ENCODE measurements around the gene VEZF1.

VEZF1 gene

DNA sequence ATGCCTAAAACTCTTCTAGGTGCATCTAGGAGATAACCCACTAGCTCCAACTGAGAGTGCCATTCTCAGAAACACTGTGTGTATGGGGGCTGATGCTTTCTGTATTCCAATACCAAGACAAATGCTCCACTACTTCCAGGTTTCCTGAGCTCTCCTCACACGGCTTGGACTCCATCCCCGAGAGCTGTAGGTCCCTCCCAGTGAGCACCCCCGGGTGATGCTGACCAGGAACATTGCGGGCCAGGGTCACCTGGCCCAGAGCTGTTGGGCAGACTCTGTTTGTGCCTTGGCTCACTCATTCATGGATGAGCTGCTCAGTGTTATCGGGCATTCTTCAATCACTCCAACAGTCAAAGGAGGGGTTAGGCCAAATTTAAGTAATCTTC is 39.9 kb downstream of the VEZF1 start:
- DNase-seq, result no peak

GRCh38 chr17:57947369-57947768 is 40.7 kb downstream of the VEZF1 start:
- no peak for DNase-seq

DNA sequence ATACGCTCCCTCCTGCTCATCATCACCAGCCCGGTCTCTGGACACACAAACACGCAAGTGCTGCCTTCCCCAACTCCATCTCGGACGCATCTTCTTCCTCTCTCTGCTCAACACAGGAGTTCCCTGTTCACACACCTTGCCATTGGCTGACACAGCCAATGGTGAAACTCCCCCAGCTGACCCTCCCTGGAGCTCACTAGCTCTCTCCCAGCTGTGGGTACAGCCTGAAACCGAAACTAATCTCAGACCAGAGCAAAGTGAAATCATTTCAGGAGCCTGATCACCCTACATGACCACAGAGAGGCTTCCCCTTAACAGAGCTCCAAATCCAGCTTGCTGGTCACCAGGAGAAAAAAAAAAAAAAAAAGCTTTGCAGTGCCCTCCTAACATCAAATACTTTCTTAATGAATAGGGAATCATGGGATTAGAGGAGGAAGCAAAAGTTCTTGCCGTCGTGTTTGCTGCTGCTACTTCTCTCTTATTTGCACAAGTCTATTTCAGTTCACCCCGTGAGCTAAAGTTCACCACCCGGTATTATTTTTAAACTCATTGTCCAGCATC is 41.2 kb downstream of the VEZF1 start:
- peak; percentile 87 to 89 for DNase-seq

- DNase-seq, result peak in 1 of 2 experiments; percentile 6
Observed at GRCh38 chr17:57945996-57946797, 41.9 kb downstream of the VEZF1 start.

DNA sequence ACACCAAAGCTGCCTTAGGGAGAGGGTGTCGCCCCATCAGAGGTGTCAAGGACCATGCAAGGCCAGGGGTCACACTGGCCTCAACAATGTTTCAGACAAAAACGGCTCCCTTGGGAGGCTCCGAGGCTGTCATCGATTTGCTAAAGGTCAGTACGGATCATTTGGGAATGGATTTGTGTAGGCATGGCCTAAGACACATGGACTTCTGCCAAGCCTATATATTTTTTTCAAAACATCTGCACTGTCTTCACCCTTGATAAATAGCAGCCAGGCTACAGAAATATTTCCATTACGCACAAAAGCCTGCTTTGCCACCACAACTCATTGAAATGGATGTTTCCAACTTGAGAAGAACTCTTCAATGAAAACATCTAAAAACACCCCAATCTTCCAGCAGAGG is 43.1 kb downstream of the VEZF1 start:
- DNase-seq, result no peak

DNA sequence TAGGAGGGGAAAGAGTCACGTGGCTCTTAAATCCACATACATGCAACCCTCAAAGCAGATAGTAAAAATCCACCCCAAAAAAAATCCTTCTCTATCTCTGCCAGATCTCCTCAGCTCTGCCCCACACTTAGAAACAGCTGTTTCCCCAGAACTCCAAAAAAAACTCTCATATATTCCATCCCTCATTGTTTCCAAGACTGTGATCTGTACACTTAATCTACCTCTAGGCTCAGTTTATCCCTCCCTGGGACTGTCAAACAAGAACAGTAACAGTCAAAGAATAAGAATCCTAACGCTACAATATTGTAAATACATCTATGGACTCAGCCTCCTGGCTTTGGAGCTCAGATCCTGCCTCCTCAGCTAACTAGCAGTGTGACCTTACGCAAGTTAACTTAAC is 44.4 kb downstream of the VEZF1 start:
- no peak for DNase-seq

GRCh38 chr17:57943140-57943539 is 44.9 kb downstream of the VEZF1 start:
- DNase-seq, result peak; percentile 31 to 51

DNA sequence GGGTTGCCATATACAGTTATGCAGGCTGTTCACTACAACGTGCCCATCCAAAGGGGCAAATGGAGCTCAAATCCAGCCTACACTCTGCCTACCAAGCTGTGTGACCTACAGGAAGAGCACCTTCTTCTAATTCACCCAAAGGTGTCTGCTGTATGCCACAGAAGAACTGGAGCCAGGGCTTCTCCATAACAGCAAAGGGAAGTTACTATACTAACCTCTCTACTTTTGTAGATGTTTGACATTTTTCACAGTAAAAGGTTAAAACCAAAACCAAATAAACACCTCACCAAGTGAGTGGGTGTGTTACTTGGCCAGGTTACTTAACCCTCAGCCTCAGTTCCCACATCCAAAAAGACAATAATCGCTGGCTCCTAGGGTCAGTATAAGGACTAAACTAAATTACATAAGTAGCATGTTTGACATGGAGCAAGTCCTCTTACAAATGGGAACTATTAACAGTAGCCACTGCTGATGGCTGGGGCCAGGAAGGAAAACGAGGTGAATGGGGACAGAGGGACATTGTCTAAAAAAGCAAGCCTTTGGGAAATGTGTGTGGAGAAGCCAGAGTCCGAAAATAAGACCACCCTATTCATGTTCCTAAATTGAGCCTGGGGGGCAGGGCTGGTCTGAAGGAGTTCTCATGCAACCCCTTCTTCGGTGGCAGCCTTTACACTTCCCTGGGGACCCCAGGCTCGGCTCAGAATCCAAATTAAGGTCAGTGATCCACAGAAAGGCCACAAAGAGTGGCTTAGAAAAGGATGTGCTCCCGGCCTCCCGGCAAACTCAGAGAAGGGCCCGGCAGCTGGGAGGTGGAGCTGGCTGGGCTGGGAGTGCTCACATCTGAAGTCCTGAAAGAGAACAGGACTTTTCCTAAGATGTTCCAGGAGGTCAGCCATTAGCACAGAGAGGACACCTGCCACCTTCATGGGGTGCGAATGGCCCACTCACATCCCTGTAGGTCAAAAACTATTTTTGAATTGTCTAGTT is 46.4 kb downstream of the VEZF1 start:
- no peak for DNase-seq

DNA sequence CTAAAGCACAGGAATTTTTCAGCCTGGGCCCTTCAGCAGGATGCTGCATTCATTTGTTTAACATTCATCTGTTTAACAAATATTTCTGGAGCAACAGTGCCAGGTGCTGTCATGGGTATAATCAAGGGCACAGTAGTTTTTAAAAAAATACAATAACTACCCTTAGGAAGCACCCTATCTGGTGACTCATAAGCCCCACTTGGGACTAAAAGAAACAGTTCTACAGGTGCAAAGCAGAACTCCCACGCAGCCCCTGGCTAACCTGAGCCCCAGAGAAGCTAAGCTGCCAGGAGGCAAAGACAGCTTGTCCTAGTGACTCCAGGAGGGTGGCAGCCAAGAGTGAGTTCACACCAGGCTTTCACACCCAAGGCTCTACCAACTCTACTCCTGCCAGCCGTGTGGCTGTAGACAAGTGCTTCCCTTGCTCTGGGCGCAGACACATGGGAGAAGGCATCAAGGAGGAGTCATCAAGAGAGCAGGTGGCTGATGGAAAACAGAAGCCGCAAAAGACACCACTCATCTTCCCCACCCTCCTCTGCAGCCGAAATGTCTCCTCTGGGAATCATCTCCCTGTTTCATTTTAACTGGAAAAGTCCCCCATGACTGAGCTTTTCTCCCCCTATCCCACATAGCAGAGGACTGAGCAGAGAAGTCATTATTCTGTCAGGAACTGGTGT is 47.3 kb downstream of the VEZF1 start:
- no peak for DNase-seq

DNA sequence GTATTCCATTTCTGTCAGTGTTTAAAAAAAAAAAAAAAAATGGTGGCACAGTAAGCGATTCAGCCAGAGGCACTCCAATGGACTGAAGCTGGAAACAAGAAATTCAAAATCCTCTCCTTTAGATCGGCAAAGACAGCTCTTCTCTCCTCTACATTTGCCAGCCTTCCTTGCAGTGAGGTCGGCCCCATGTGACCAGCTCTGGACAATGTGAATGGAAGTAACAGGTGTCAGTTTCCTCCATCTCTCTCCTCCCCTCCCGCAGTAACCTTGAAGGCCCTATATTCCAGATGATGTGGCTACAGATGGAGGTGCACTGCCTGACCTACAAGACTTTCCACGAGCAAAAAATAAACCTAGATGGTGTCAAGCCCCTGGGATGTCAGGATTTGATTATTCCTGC is 47.8 kb downstream of the VEZF1 start:
- DNase-seq, result no peak

DNA sequence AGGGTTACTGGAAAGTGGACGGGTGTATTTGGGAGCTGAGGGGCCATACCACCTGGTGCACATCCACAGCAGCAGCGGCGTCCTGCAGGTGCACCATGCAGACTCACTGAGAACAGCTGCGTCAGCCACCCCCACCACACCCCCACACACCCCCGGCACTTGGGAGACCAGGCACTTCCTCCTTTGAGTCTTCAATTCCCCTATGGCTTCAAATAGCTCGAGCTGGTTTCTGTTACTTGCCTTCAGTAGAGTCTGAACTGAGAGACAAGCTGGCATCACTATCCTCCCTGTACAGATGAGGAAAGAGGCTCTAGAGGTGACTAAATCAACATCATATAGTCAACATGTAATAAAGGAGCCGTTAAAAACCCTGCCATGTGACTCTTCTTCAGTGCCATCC is 48.3 kb downstream of the VEZF1 start:
- DNase-seq, result peak; percentile 65 to 82

- no peak for DNase-seq
Observed at GRCh38 chr17:57938061-57938502, 50.0 kb downstream of the VEZF1 start.

- no peak for DNase-seq
Observed at GRCh38 chr17:57937492-57937891, 50.6 kb downstream of the VEZF1 start.

GRCh38 chr17:57935833-57936807 is 51.9 kb downstream of the VEZF1 start:
- no peak for DNase-seq

- no peak for DNase-seq
Observed at GRCh38 chr17:57931488-57932137, 56.4 kb downstream of the VEZF1 start.

DNA sequence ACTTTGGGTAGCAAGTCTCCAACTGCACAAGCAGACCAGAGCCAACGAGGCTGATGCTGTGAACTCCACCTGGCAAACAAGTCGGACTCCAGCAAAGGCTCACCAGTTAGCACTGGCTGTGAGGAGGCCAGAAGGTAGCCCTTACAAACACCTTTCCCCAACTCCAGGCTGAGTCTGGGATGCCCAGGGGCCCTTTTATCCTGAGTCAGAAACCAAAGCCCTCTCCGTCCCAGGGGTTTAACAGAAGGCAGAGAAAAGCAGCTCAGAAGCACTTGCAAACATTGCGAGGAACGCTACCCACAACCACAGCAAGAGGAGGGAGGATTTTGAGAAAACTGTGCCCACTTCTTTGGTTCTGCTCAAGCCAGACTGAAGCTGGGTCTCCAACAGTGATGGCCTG is 57.8 kb downstream of the VEZF1 start:
- DNase-seq, result no peak

GRCh38 chr17:57929386-57929785 is 58.7 kb downstream of the VEZF1 start:
- no peak for DNase-seq

- no peak for DNase-seq
Observed at GRCh38 chr17:57928928-57929327, 59.1 kb downstream of the VEZF1 start.

GRCh38 chr17:57927048-57927723 is 60.9 kb downstream of the VEZF1 start:
- no peak for DNase-seq

DNA sequence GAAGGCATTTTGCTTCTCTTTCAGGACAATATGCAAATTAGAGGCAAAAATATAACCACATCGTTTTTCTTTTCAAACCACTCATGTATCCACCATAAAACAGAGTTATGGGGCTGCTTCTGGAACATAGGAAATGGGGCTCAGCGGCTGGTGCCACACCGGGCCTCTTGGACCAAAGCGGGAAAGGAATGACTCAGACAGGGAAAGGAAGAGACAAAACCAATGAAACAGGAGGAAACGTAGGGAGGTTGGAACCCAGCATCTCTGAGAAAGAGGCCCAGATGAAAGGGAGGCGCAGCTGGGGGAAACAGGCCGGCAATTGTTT is 61.4 kb downstream of the VEZF1 start:
- no peak for DNase-seq

Data from AML-193 (cell line).